D721Med (cell line): ENCODE measurements around the gene CCNJL.

Experiments
- DNase-seq: peaks from one replicate; pipeline ENCODE4 v3.0.0; 2011; ENCODE audit warnings: low spot score; ENCODE audit not compliant: insufficient read length
- FAIRE-seq: peaks from 2 replicates; lab custom pipeline; 2011; peaks lifted over from hg19 to GRCh38; lab: Jason Lieb, UNC
- CTCF ChIP-seq: IDR thresholded peaks from 2 replicates; pipeline ENCODE4 v1.5.1; 2012; ENCODE audit warnings: mild to moderate bottlenecking, control low read depth; ENCODE audit not compliant: insufficient read depth; ENCODE audit errors: missing control alignments

The CCNJL gene

GRCh38 chr5:160312134-160312959 is at the start of gene CCNJL:
Gene CCNJL (minus strand): TSS chr5:160312564. CDS start chr5:160311923, 641 bp downstream.
- no peak for TF ChIP-seq CTCF
- FAIRE-seq, result no peak
- DNase-seq, result peak; percentile 84

- DNase-seq (no peak), FAIRE-seq (no peak)
- TF ChIP-seq CTCF, result no peak
Observed at GRCh38 chr5:160361624-160362228, 49.4 kb upstream of the CCNJL start.

GRCh38 chr5:160360310-160360709 is 47.9 kb upstream of the CCNJL start:
- DNase-seq (no peak), FAIRE-seq (no peak)
- no peak for TF ChIP-seq CTCF

- FAIRE-seq (no peak), DNase-seq (no peak)
- no peak for TF ChIP-seq CTCF
Observed at GRCh38 chr5:160359816-160360215, 47.5 kb upstream of the CCNJL start.

- FAIRE-seq (no peak), DNase-seq (no peak)
- TF ChIP-seq CTCF, result no peak
Observed at GRCh38 chr5:160359242-160359641, 46.9 kb upstream of the CCNJL start.

- DNase-seq (no peak), FAIRE-seq (no peak)
- TF ChIP-seq CTCF, result no peak
Observed at GRCh38 chr5:160357861-160358411, 45.6 kb upstream of the CCNJL start.

- DNase-seq (no peak), FAIRE-seq (no peak)
- no peak for TF ChIP-seq CTCF
Observed at GRCh38 chr5:160357394-160357793, 45.0 kb upstream of the CCNJL start.
